Upper lobe of right lung (tissue), 1 donor: ENCODE data around the gene TADA1. TPM values are rescaled to one million over a fixed set of nuclear protein-coding genes. Genes with fewer than 3 reads are reported as not detected.

Experiments used
- ATAC-seq: fragments of 200-7000 bp; cut with Tn5 transposase; one replicate; pipeline ENCODE4 v1.9.1; 2020; ENCODE audit warnings: mild to moderate bottlenecking, moderate library complexity
- DNase-seq: peaks from one replicate; pipeline ENCODE4 v3.0.0-alpha.2; 2020
- H3K27ac ChIP-seq: fragments of 200-600 bp; one replicate; pipeline ENCODE4 v1.8.0; 2022
- H3K27me3 ChIP-seq: fragments of 200-600 bp; one replicate; pipeline ENCODE4 v1.8.0; 2022; ENCODE audit warnings: mild to moderate bottlenecking
- H3K36me3 ChIP-seq: fragments of 200-600 bp; one replicate; pipeline ENCODE4 v1.8.0; 2022
- H3K4me1 ChIP-seq: fragments of 200-600 bp; one replicate; pipeline ENCODE4 v1.8.0; 2022
- H3K4me3 ChIP-seq: fragments of 200-600 bp; one replicate; pipeline ENCODE4 v1.8.0; 2022; ENCODE audit warnings: mild to moderate bottlenecking
- H3K9me3 ChIP-seq: fragments of 200-600 bp; one replicate; pipeline ENCODE4 v1.8.0; 2022
- CTCF ChIP-seq: fragments of 200-600 bp; IDR thresholded peaks from one replicate; pipeline ENCODE4 v1.8.0; 2022; ENCODE audit warnings: antibody characterized with exemption
- intact Hi-C: fragments of 100-400 bp; cut with DNase I; formaldehyde crosslinking; loops from one replicate; pipeline ENCODE4 v1.11.0; 2022
- total RNA-seq: library from RNA; stranded (reverse); fragmentation: NEBNext Ultra II Directional; extraction: Animal tissue kit (Norgen Biotek cat#: 25700); gene quantifications from one replicate; pipeline ENCODE4 v1.2.1, GENCODE V29; 2021
- donor health status: DM: no; HTN: yes; CAD: no; lungs with severe emphysema.

Gene TADA1
- total RNA-seq, 1 donor from 2014 or later = 9.5 TPM

DNA sequence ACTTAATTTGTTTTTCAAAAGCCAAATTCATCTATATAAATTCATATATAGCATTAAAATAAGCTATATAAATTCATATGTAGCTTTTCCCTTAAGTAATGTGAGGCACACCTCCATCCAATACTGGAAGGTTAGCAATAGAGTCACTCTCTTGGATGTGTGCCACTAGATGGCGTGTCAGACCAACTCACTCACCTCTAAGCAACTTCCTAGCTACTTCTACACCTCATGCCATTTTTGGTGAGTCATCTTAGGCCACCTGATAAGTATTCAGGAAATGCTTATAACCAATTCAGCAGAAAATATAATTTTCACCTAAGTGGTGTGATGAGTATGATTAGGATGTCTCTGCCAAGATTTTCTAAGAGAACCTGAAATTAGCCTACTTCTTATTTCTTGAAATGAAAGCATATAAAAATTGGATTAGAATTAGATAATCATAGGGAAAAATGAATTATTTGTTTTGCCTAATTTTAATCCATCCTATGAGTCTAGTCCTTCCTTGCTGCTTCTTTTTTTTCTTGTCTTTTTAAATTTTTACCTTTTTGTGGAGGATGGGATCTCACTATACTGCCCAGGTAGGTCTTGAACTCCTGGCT, 34.4 kb upstream of the TADA1 start:
- no peak for DNase-seq
- H3K36me3 ChIP-seq = no peaks in the 10 kb centered on the region
- no peaks in the 10 kb centered on the region for H3K4me1 ChIP-seq
- no peaks in the 10 kb centered on the region for H3K27me3 ChIP-seq
- TF ChIP-seq CTCF = peak; percentile 73
- no peaks in the 10 kb centered on the region for H3K9me3 ChIP-seq
- H3K4me3 ChIP-seq = no peak overlapping the region
- intact Hi-C loops = no loop called here
- H3K27ac ChIP-seq = no peak overlapping the region
- ATAC-seq = peak; percentile 98

DNA sequence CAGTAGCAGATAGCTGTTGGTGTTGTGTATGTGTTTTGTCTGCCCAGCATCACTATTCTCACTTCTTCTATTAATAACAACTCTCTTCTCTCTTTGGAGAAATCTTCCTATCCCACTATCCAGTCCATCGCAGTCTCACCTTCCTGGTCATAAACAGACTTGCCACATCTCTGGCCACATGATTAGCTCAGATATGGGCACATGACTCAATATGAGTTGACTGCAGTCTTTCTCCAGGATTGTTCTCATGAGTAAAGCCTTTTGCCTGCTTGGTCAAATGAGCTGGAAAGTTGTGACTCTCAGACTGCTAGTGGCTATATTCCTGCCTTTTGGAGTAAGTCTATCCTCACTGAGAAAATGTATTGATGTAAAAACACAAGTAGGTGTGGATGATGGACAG, 32.9 kb upstream of the TADA1 start:
- no peak for TF ChIP-seq CTCF
- H3K4me3 ChIP-seq = no peak overlapping the region
- H3K36me3 ChIP-seq = no peaks in the 10 kb centered on the region
- DNase-seq = no peak
- no peak for ATAC-seq
- H3K27ac ChIP-seq = no peak overlapping the region
- no peaks in the 10 kb centered on the region for H3K9me3 ChIP-seq
- intact Hi-C loops = loop anchor here (10.0 kb wide), 1 partner anchor 156 kb away; no protein-coding TSS in a partner anchor
- no peaks in the 10 kb centered on the region for H3K27me3 ChIP-seq
- no peaks in the 10 kb centered on the region for H3K4me1 ChIP-seq

GRCh38 chr1:166907763-166908162, 31.7 kb upstream of the TADA1 start:
- intact Hi-C loops = loop anchor here (10.0 kb wide), 1 partner anchor 157 kb away; no protein-coding TSS in a partner anchor
- no peaks in the 10 kb centered on the region for H3K27me3 ChIP-seq
- no peak for DNase-seq
- no peaks in the 10 kb centered on the region for H3K36me3 ChIP-seq
- TF ChIP-seq CTCF = no peak
- no peaks in the 10 kb centered on the region for H3K4me1 ChIP-seq
- no peak for ATAC-seq
- no peaks in the 10 kb centered on the region for H3K9me3 ChIP-seq
- H3K27ac ChIP-seq = no peak overlapping the region
- no peak overlapping the region for H3K4me3 ChIP-seq

GRCh38 chr1:166907051-166907450, 31.0 kb upstream of the TADA1 start:
- ATAC-seq = no peak
- H3K4me1 ChIP-seq = no peaks in the 10 kb centered on the region
- no peak overlapping the region for H3K27ac ChIP-seq
- no peaks in the 10 kb centered on the region for H3K9me3 ChIP-seq
- no peaks in the 10 kb centered on the region for H3K36me3 ChIP-seq
- TF ChIP-seq CTCF = no peak
- no peak overlapping the region for H3K4me3 ChIP-seq
- no peaks in the 10 kb centered on the region for H3K27me3 ChIP-seq
- no peak for DNase-seq
- intact Hi-C loops = loop anchor here (10.0 kb wide), 1 partner anchor 158 kb away; no protein-coding TSS in a partner anchor

DNA sequence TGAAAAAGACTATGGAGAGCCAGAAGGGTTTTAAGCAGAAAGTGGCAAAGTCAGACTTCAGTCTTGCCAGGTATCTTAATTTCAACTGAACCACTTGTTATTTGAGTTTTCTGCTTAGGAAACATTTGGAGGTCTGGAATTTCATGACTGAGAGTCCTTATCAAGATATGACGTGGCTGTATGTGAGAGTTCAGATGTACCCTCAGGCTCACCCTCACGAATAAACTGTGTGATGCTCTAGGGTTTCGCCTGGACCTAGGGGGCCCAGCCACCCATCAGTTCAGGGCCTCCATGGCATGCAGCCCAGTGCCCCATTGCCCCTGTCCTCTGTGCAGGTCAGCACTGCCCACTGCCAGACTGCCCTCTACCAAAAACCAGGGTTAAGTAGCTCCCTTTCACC, 30.6 kb upstream of the TADA1 start:
- H3K27ac ChIP-seq = no peak overlapping the region
- no peak for TF ChIP-seq CTCF
- ATAC-seq = no peak
- intact Hi-C loops = loop anchor here (10.0 kb wide), 1 partner anchor 158 kb away; no protein-coding TSS in a partner anchor
- DNase-seq = no peak
- no peak overlapping the region for H3K4me3 ChIP-seq
- no peaks in the 10 kb centered on the region for H3K9me3 ChIP-seq
- no peaks in the 10 kb centered on the region for H3K36me3 ChIP-seq
- no peaks in the 10 kb centered on the region for H3K27me3 ChIP-seq
- no peaks in the 10 kb centered on the region for H3K4me1 ChIP-seq
